IPS-18a (cell line): ENCODE data around the gene PTPRA.

ENCODE experiments used
- H3K27ac ChIP-seq: one replicate; pipeline ENCODE4 v1.5.1; 2013; ENCODE audit warnings: low read length
- H3K27me3 ChIP-seq: one replicate; pipeline ENCODE4 v1.6.1; 2013; ENCODE audit warnings: mild to moderate bottlenecking, low read length; ENCODE audit not compliant: control insufficient read depth, insufficient read depth
- H3K36me3 ChIP-seq: one replicate; pipeline ENCODE4 v1.6.1; 2013; ENCODE audit warnings: low read depth, low read length; ENCODE audit not compliant: control insufficient read depth
- H3K4me1 ChIP-seq: one replicate; pipeline ENCODE4 v1.6.1; 2013; ENCODE audit warnings: low read depth, low read length; ENCODE audit not compliant: control insufficient read depth
- H3K4me3 ChIP-seq: one replicate; pipeline ENCODE4 v1.5.1; 2013; ENCODE audit warnings: low read length
- H3K9ac ChIP-seq: one replicate; pipeline ENCODE4 v1.6.1; 2013; ENCODE audit warnings: mild to moderate bottlenecking, low read length, moderate library complexity
- H3K9me3 ChIP-seq: one replicate; pipeline ENCODE4 v1.6.1; 2013; ENCODE audit warnings: low read depth, low read length; ENCODE audit not compliant: control insufficient read depth

Gene PTPRA

GRCh38 chr20:3038454-3038853, 165.2 kb downstream of the PTPRA start:
- no peaks in the 10 kb centered on the region for H3K27me3 ChIP-seq
- H3K36me3 ChIP-seq = peaks cover 52% of the 10 kb centered on the region
- peaks cover 4% of the 10 kb centered on the region for H3K4me1 ChIP-seq
- H3K9ac ChIP-seq = no peak overlapping the region
- no peak overlapping the region for H3K27ac ChIP-seq
- no peaks in the 10 kb centered on the region for H3K9me3 ChIP-seq
- H3K4me3 ChIP-seq = no peak overlapping the region

DNA sequence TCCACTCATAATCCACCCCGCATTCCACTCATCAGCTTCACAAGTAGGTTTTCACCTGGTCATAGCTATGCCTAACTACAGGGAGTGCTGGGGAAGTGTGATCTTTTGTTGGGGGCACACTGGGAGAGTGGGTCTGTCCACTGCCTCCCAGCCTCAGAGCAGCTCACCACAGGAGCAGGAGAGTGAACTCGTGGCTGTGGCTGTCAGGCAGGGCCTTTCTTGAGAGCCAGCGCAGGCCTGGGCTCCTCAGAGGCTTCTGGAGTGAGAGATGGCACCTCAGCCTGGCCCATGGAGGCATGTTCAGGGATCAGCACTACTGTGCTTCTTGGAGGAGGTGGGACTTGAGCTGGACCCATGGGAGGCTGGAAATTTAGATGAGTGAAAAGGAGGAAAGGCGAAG, 166.1 kb downstream of the PTPRA start:
- Histone ChIP-seq H3K27me3 (no peaks in the 10 kb centered on the region), H3K4me1 (peaks cover 4% of the 10 kb centered on the region), H3K36me3 (peaks cover 52% of the 10 kb centered on the region), H3K9me3 (no peaks in the 10 kb centered on the region), H3K27ac (no peak overlapping the region), H3K9ac (no peak overlapping the region), H3K4me3 (no peak overlapping the region)

DNA sequence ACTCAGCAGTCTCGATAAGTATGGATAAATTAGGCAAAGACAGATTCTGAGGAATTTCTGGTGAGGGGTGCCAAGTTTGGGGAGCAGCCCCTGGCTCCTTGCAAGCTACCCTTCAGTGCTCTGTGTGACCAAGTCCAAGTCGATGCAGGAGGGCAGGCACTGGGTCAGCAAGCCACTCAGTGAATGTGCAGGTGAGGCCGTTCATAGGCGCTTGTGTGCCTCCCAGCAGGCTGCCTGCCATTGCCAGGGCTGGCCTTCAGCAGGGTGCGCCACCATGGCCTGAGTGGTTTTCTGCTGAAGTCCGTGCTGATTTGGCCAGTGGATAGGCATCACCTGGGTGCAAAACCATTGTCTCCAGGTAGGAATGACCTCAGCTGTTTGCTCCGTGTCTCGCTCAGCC, 166.8 kb downstream of the PTPRA start:
- Histone ChIP-seq H3K27ac (no peak overlapping the region), H3K36me3 (peaks cover 48% of the 10 kb centered on the region), H3K9ac (no peak overlapping the region), H3K4me3 (no peak overlapping the region), H3K4me1 (peaks cover 7% of the 10 kb centered on the region), H3K27me3 (no peaks in the 10 kb centered on the region), H3K9me3 (no peaks in the 10 kb centered on the region)

GRCh38 chr20:3041854-3042409, 168.7 kb downstream of the PTPRA start:
- no peak overlapping the region for H3K27ac ChIP-seq
- H3K4me3 ChIP-seq = peak overlapping the region; percentile 11
- H3K9ac ChIP-seq = no peak overlapping the region
- no peaks in the 10 kb centered on the region for H3K27me3 ChIP-seq
- H3K9me3 ChIP-seq = no peaks in the 10 kb centered on the region
- H3K4me1 ChIP-seq = peaks cover 11% of the 10 kb centered on the region
- peaks cover 31% of the 10 kb centered on the region for H3K36me3 ChIP-seq

DNA sequence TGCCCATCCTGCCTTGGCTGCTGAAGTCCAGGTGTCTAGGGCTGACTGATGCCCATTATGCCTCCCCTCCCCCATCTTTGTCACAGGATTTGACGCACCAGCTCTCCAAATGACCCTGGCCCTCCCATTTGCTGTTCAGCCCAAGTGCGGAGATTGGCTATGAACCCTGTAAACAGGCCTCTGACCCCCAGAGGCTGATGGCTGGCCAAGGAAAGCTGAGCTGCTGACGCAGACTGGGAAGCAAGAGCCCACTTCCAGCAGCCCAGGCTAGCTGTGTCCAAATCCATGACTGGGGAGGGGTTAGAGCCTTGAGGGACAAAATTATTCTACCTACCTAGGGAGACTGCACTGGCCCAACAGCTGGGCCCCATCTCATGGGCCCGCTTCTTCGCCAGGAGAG, 169.3 kb downstream of the PTPRA start:
- Histone ChIP-seq H3K36me3 (peaks cover 26% of the 10 kb centered on the region), H3K9ac (no peak overlapping the region), H3K4me3 (no peak overlapping the region), H3K27me3 (no peaks in the 10 kb centered on the region), H3K27ac (no peak overlapping the region), H3K9me3 (no peaks in the 10 kb centered on the region), H3K4me1 (peaks cover 11% of the 10 kb centered on the region)

GRCh38 chr20:3043322-3043721, 170.0 kb downstream of the PTPRA start, which contains the start of gene GNRH2:
Gene GNRH2, plus strand, starts transcription at chr20:3043622. Its CDS starts 793 bp downstream, at chr20:3044415.
- Histone ChIP-seq H3K9ac (no peak within 1 kb of the TSS), H3K4me1 (peaks cover 11% of the 10 kb centered on the region), H3K9me3 (no peaks in the 10 kb centered on the region), H3K36me3 (peaks cover 26% of the 10 kb centered on the region), H3K27ac (no peak within 1 kb of the TSS), H3K27me3 (no peaks in the 10 kb centered on the region), H3K4me3 (no peak within 1 kb of the TSS)

GRCh38 chr20:3044336-3044965, 171.2 kb downstream of the PTPRA start:
- no peak overlapping the region for H3K4me3 ChIP-seq
- peaks cover 11% of the 10 kb centered on the region for H3K4me1 ChIP-seq
- H3K9ac ChIP-seq = no peak overlapping the region
- H3K36me3 ChIP-seq = peaks cover 26% of the 10 kb centered on the region
- H3K27ac ChIP-seq = no peak overlapping the region
- no peaks in the 10 kb centered on the region for H3K9me3 ChIP-seq
- H3K27me3 ChIP-seq = no peaks in the 10 kb centered on the region

DNA sequence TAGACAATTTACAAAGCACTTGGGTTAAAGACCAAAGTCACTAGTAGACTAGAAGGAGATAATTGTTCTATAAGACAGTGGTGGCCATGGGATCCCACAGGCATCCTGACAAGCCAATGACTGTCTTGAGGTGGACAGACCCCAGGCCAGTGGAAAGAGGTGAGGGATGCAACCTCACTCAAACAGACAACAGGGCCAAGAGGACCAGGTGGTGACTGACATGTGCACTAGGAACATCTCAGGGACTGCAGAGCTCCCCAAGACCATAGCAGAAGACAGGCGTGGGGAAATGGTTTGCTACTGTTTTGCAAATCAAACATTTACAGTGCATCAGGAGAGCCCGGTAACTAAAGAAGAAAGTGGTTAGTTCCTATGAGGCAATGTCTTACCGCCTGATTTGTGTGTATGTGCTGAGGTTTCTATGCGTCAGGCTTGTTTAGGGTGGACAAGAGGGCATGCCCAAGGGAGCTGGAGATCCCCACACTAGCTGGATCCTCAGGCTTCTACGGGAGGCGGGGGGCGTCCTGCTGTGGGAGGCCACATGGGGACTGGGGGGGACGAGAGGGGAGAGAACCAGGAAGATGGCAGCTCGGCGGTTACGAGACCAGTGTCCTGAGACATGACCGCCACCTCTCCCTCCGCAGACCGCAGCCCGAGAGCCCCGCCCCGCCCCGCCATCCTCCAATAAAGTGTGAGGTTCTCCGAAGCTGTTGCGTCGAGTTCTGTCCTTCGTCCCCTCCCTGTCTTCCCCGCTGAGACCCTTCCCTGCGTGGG, 171.9 kb downstream of the PTPRA start:
- Histone ChIP-seq H3K4me1 (peaks cover 11% of the 10 kb centered on the region), H3K9ac (peak overlapping the region; percentile 51), H3K36me3 (peaks cover 25% of the 10 kb centered on the region), H3K4me3 (peak overlapping the region; percentile 92), H3K27ac (no peak overlapping the region), H3K9me3 (no peaks in the 10 kb centered on the region), H3K27me3 (no peaks in the 10 kb centered on the region)

DNA sequence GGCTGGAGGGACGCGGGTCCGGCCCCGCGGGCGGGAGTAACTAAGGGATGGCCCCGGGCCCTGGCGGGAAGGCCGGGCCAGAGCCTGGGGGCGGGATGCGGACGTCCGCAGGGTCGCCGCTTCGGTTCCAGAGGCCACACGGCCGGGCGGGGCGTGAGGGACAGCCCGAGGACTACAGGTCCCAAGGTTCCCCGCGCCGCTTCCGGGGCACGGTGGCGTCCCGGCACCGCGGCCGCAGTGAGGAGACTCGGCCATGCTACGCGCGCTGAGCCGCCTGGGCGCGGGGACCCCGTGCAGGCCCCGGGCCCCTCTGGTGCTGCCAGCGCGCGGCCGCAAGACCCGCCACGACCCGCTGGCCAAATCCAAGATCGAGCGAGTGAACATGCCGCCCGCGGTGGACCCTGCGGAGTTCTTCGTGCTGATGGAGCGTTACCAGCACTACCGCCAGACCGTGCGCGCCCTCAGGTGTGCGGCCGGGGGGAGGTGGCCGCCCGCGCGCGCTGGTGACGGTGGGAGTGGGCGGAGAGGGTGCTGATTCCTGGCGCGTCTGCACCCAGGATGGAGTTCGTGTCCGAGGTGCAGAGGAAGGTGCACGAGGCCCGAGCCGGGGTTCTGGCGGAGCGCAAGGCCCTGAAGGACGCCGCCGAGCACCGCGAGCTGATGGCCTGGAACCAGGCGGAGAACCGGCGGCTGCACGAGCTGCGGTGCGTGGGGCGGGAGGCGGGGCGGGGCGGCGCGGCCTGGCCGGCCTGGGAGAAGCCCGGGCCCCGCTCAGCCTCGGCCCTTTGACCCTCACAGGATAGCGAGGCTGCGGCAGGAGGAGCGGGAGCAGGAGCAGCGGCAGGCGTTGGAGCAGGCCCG, 172.8 kb downstream of the PTPRA start, which contains the start of gene MRPS26:
Gene MRPS26 (plus strand): TSS at position 237 of the 861 bp plus-strand sequence. CDS start 17 bp downstream, at position 254.
- H3K9me3 ChIP-seq = no peaks in the 10 kb centered on the region
- peaks cover 22% of the 10 kb centered on the region for H3K36me3 ChIP-seq
- peak within 1 kb of the TSS; percentile 92 for H3K4me3 ChIP-seq
- peaks cover 11% of the 10 kb centered on the region for H3K4me1 ChIP-seq
- H3K9ac ChIP-seq = peak within 1 kb of the TSS; percentile 86
- no peaks in the 10 kb centered on the region for H3K27me3 ChIP-seq
- H3K27ac ChIP-seq = no peak within 1 kb of the TSS

DNA sequence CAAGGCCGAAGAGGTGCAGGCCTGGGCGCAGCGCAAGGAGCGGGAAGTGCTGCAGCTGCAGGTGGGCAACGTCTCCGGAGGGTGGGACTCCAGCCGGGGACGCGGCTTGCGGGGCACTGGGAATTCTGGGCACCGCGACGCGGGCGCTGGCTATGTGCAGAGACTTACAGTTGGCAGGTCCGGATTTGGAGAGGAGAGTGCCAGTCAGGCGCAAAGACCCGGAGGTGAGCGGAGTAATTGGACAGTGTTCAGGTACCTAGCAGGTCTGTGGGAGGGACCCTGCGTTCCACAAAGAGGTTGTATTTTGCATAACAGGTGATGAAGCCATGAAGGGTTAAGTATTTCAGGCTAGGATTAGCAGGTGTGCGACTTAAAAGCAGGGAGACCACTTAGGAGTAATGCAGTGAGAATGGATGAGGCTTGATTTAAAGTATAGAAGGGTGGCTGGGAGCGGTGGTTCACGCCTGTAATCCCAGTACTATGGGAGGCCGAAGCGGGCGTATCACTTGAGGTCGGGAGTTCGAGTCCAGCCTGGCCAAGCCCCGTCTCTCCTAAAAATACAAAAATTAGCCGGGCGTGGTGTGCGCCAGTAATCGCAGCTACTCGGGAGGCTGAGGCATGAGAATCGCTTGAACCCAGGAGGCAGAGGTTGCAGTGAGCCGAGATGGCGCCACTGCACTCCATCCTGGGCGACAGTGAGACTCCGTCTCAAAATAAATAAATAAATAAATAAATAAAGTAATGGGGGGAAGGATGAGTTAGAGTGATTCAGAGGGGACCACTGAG, 173.6 kb downstream of the PTPRA start:
- no peak overlapping the region for H3K27ac ChIP-seq
- H3K4me3 ChIP-seq = peak overlapping the region; percentile 92
- H3K27me3 ChIP-seq = no peaks in the 10 kb centered on the region
- no peaks in the 10 kb centered on the region for H3K9me3 ChIP-seq
- peaks cover 9% of the 10 kb centered on the region for H3K4me1 ChIP-seq
- peaks cover 22% of the 10 kb centered on the region for H3K36me3 ChIP-seq
- peak overlapping the region; percentile 86 for H3K9ac ChIP-seq
